Upper lobe of left lung (tissue), 6 donors: ENCODE measurements around the gene NPPC. TPM values are rescaled to one million over a fixed set of nuclear protein-coding genes. Genes with fewer than 3 reads are reported as not detected.

Experiments used
- ATAC-seq, 2 donors: fragments of 200-7000 bp; cut with Tn5 transposase; one replicate each; pipeline ENCODE4 v1.9.1; 2022; ENCODE audit warnings: mild to moderate bottlenecking in 2 of 2, moderate library complexity in 2 of 2; ENCODE audit not compliant: low FRiP score in 2 of 2
- DNase-seq, 2 donors: peaks; one replicate each; pipeline ENCODE4 v3.0.0-alpha.2; 2019 to 2020
- H3K27ac ChIP-seq, 4 donors: fragments of 200-600 bp; sonication (generic); one replicate each; pipeline ENCODE4 v1.5.1; 2016 to 2019
- H3K27me3 ChIP-seq, 4 donors: fragments of 200-600 bp; sonication (generic); one replicate each; pipeline ENCODE4 v1.5.1; 2017 to 2019
- H3K36me3 ChIP-seq, 4 donors: fragments of 200-600 bp; sonication (generic); one replicate each; pipeline ENCODE4 v1.5.1; 2016 to 2019
- H3K4me1 ChIP-seq, 4 donors: fragments of 200-600 bp; sonication (generic); one replicate each; pipeline ENCODE4 v1.5.1; 2018 to 2019
- H3K4me3 ChIP-seq, 4 donors: fragments of 200-600 bp; sonication (generic); one replicate each; pipeline ENCODE4 v1.5.1; 2017 to 2019; ENCODE audit warnings: mild to moderate bottlenecking in 2 of 4, moderate library complexity in 1 of 4
- H3K9me3 ChIP-seq, 4 donors: fragments of 200-600 bp; sonication (generic); one replicate each; pipeline ENCODE4 v1.5.1; 2018 to 2019
- EP300 ChIP-seq, 4 donors: sonication (generic); formaldehyde crosslinking; IDR thresholded peaks; one replicate each; pipeline ENCODE4 v1.5.1; 2017; ENCODE audit warnings: antibody characterized with exemption in 4 of 4, control low read depth in 2 of 4
- POLR2A ChIP-seq, 4 donors: fragments of 450-650 bp; IDR thresholded peaks; one replicate each; pipeline ENCODE4 v1.5.1; 2016 to 2017; ENCODE audit warnings: antibody characterized with exemption in 4 of 4, mild to moderate bottlenecking in 2 of 4
- POLR2AphosphoS5 ChIP-seq, 2 donors: sonication (generic); formaldehyde crosslinking; IDR thresholded peaks; one replicate each; pipeline ENCODE4 v1.5.1; 2017; ENCODE audit warnings: antibody characterized with exemption in 2 of 2
- WGBS, 2 donors: methylation state at CpG; one replicate each; pipeline ENCODE4 v1.1.5; 2017 to 2018; 5-methylcytosine and 5-hydroxymethylcytosine counted together
- total RNA-seq, 6 donors: library from RNA; depleted of rRNA in 4 of 6; stranded (reverse); fragments of >200 nt in 4 of 6; gene quantifications; one replicate each; pipeline versions ENCODE4 v1.1.0 to v1.2.1, GENCODE V29; 2016 to 2021
- TF ChIP-seq, protein P1 (sequence below), 6 experiments: fragments of 450-650 bp in 4 of 6; fragments of 200-600 bp in 2 of 6; sonication (generic) in 2 of 6; IDR thresholded peaks; one replicate each; pipeline ENCODE4 v1.5.1; 2016 to 2019; ENCODE audit warnings: antibody characterized with exemption in 6 of 6
- donor health status: DM: no; HTN: no; CAD: no; lungs with moderate emphysema.
- donor health status: DM: no; HTN: yes; CAD: no; lungs with severe emphysema.

Gene NPPC
- total RNA-seq, 6 donors from 2014 or later = not detected

DNA sequence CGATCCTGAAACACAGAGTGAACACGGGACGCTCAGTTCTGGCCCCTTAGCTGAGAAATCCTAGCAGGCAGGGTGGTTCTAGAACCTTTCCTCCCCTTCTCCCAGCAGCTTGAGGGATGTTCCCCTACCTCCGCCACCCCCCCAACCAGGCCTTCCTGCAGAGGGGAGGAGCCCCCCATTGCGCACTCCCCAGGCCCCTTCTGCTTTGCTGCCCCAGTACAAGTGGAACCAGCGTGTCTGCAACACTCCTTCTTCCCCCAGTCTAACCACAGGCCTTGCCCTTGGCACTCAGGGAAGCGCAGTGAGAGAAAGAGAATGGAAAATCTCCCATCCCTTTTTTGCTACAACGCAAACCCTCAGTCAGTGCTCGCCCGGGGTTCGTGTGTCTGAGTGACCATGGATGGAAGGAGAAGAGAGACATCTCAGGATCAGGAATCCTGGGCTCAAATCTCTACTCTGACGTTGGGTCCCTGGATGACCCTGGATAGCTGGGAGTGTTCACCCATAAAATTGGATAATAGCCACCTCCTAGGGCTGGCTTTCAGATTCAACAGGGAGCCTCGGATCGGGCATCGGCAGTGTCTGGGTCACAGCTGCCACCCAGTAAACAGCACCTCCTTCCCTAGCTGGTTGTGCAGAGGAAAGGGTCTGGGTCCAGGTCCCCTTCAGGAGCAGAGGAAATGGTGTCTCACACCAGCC lies 3.7 kb downstream of the NPPC start:
- TF ChIP-seq, protein P1, sequence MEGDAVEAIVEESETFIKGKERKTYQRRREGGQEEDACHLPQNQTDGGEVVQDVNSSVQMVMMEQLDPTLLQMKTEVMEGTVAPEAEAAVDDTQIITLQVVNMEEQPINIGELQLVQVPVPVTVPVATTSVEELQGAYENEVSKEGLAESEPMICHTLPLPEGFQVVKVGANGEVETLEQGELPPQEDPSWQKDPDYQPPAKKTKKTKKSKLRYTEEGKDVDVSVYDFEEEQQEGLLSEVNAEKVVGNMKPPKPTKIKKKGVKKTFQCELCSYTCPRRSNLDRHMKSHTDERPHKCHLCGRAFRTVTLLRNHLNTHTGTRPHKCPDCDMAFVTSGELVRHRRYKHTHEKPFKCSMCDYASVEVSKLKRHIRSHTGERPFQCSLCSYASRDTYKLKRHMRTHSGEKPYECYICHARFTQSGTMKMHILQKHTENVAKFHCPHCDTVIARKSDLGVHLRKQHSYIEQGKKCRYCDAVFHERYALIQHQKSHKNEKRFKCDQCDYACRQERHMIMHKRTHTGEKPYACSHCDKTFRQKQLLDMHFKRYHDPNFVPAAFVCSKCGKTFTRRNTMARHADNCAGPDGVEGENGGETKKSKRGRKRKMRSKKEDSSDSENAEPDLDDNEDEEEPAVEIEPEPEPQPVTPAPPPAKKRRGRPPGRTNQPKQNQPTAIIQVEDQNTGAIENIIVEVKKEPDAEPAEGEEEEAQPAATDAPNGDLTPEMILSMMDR (IDR thresholded peaks at IDR 0.05) = no peak
- TF ChIP-seq POLR2A (IDR thresholded peaks at IDR 0.05) (no peak), POLR2AphosphoS5 (IDR thresholded peaks at IDR 0.05) (no peak), EP300 (IDR thresholded peaks at IDR 0.05) (no peak)
- Histone ChIP-seq H3K4me3 (no peak overlapping the region), H3K4me1 (peaks cover 19 to 25% (median 24%) of the 10 kb centered on the region in 4 donors), H3K36me3 (no peaks in the 10 kb centered on the region), H3K27ac (no peak overlapping the region), H3K27me3 (peaks cover 2 to 30% (median 13%) of the 10 kb centered on the region in 4 donors), H3K9me3 (no peaks in the 10 kb centered on the region)
- WGBS, 2 donors = 82 to 91% methylated on average over 15 of the region's 15 CpGs
- ATAC-seq = no peak
- no peak for DNase-seq

DNA sequence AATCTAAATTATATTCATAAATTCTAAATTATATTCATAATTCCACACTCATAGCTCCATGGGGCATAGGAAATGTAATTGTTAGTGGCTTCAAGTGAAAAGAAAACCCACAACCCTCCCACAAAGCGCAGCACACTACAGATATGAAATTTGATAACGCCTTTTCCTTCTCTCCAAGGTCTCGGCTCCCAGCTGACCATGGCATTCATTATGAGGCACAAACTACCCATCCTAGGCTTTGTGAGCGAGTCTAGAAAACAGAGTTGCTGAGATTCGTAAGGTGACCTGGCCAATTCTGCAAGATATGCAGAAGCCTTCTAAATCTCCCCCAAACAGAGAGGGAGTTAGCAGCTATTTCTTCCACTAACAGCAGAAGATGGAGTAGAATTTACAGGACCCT lies 5.4 kb downstream of the NPPC start:
- no peak for TF ChIP-seq POLR2A (IDR thresholded peaks at IDR 0.05)
- TF ChIP-seq, protein P1 (IDR thresholded peaks at IDR 0.05) = no peak
- no peak for TF ChIP-seq POLR2AphosphoS5 (IDR thresholded peaks at IDR 0.05)
- TF ChIP-seq EP300 (IDR thresholded peaks at IDR 0.05) = no peak

DNA sequence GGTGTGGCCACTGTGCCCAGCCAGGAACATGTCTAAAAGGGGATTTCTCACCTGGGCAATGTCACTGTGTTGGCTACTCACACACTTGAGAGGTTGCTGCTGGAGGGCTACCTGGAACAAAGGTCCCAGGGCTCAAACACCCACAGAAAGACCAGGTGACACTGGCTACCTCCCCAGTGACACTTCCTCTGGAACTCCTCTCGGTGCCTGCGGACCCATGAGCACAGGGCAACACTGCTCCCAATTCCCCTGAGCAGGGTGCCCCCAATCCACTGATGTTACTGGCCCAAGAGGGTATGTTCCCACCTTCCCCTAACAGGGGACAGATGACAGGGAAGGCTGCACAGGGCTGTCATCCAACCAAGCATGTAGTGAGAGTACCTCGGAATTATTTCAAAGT lies 5.8 kb downstream of the NPPC start:
- Histone ChIP-seq H3K9me3 (no peaks in the 10 kb centered on the region), H3K4me1 (peaks cover 1 to 6% (median 5%) of the 10 kb centered on the region in 4 donors), H3K27ac (no peak overlapping the region), H3K27me3 (peaks cover 0 to 9% (median 3%) of the 10 kb centered on the region in 4 donors), H3K36me3 (no peaks in the 10 kb centered on the region), H3K4me3 (no peak overlapping the region)
- DNase-seq = no peak
- 74 to 84% methylated on average over 1 to 3 of the region's 3 CpGs for WGBS, 2 donors
- no peak for ATAC-seq
- TF ChIP-seq EP300 (IDR thresholded peaks at IDR 0.05) (no peak), POLR2A (IDR thresholded peaks at IDR 0.05) (no peak), POLR2AphosphoS5 (IDR thresholded peaks at IDR 0.05) (no peak)
- TF ChIP-seq, protein P1 (IDR thresholded peaks at IDR 0.05) = no peak

More for the DNA sequence above, 5.4 kb downstream of the NPPC start:
- ATAC-seq (no peak), DNase-seq (no peak)
- Histone ChIP-seq H3K27me3 (peaks cover 2 to 13% (median 7%) of the 10 kb centered on the region in 4 donors), H3K4me3 (no peak overlapping the region), H3K36me3 (no peaks in the 10 kb centered on the region), H3K9me3 (no peaks in the 10 kb centered on the region), H3K4me1 (peaks cover 6 to 11% (median 10%) of the 10 kb centered on the region in 4 donors), H3K27ac (no peak overlapping the region)
- WGBS, 2 donors = 80 to 85% methylated on average over 5 of the region's 5 CpGs

- TF ChIP-seq POLR2A (IDR thresholded peaks at IDR 0.05) = no peak
- TF ChIP-seq EP300 (IDR thresholded peaks at IDR 0.05) = no peak
- TF ChIP-seq POLR2AphosphoS5 (IDR thresholded peaks at IDR 0.05) = no peak
- TF ChIP-seq, protein P1 (IDR thresholded peaks at IDR 0.05) = no peak
- no peaks in the 10 kb centered on the region for H3K9me3 ChIP-seq
- peaks cover 0 to 2% (median 0%) of the 10 kb centered on the region in 4 donors for H3K27me3 ChIP-seq
- no peaks in the 10 kb centered on the region for H3K4me1 ChIP-seq
- H3K36me3 ChIP-seq = no peaks in the 10 kb centered on the region
- 84 to 88% methylated on average over 9 to 15 of the region's 15 CpGs for WGBS, 2 donors
- no peak overlapping the region for H3K27ac ChIP-seq
- DNase-seq (no peak), ATAC-seq (no peak)
- H3K4me3 ChIP-seq = no peak overlapping the region
Observed at GRCh38 chr2:231919341-231920035, 6.7 kb downstream of the NPPC start.
